H9 (cell line): ENCODE measurements around the gene PROX2. TPM values are rescaled to one million over a fixed set of nuclear protein-coding genes. Genes with fewer than 3 reads are reported as not detected.

Experiments used
- DNase-seq: peaks from one replicate; pipeline ENCODE4 v3.0.0-alpha.2; 2017
- H2AFZ ChIP-seq: one replicate; pipeline ENCODE4 v1.6.1; 2013; ENCODE audit warnings: mild to moderate bottlenecking, low read length, control low read depth, moderate library complexity
- H2AK5ac ChIP-seq: 2 replicates; pipeline ENCODE4 v1.6.1; 2013; ENCODE audit warnings: low read length, control low read depth, mixed read lengths; ENCODE audit not compliant: insufficient read length
- H2BK120ac ChIP-seq: one replicate; pipeline ENCODE4 v1.6.1; 2013; ENCODE audit warnings: low read depth, mild to moderate bottlenecking, low read length, control low read depth, inconsistent platforms; ENCODE audit not compliant: poor library complexity, severe bottlenecking
- H2BK12ac ChIP-seq: 2 replicates; pipeline ENCODE4 v1.6.1; 2013; ENCODE audit warnings: low read length, control low read depth, mixed read lengths, low read depth; ENCODE audit not compliant: insufficient read length
- H2BK15ac ChIP-seq: 2 replicates; pipeline ENCODE4 v1.6.1; 2013; ENCODE audit warnings: low read depth, low read length, control low read depth
- H2BK20ac ChIP-seq: one replicate; pipeline ENCODE4 v1.6.1; 2013; ENCODE audit warnings: low read depth, mild to moderate bottlenecking, low read length, control low read depth, inconsistent platforms; ENCODE audit not compliant: poor library complexity, severe bottlenecking
- H2BK5ac ChIP-seq: 2 replicates; pipeline ENCODE4 v1.6.1; 2013; ENCODE audit warnings: low read length, control low read depth, mixed read lengths; ENCODE audit not compliant: insufficient read length
- H3K14ac ChIP-seq: 2 replicates; pipeline ENCODE4 v1.6.1; 2013; ENCODE audit warnings: low read length, control low read depth; ENCODE audit not compliant: insufficient read depth
- H3K18ac ChIP-seq: 2 replicates; pipeline ENCODE4 v1.6.1; 2013; ENCODE audit warnings: low read depth, mild to moderate bottlenecking, mixed read lengths, low read length, control low read depth; ENCODE audit not compliant: insufficient read length
- H3K23ac ChIP-seq: 2 replicates; pipeline ENCODE4 v1.6.1; 2013; ENCODE audit warnings: low read length, control low read depth, mixed read lengths, low read depth; ENCODE audit not compliant: insufficient read length
- H3K23me2 ChIP-seq: 2 replicates; pipeline ENCODE4 v1.6.1; 2013; ENCODE audit warnings: low read depth, mild to moderate bottlenecking, mixed read lengths, low read length, control low read depth; ENCODE audit not compliant: insufficient read length, poor library complexity, severe bottlenecking
- H3K27ac ChIP-seq: 2 replicates; pipeline ENCODE4 v1.5.1; 2013; ENCODE audit warnings: low read length, control low read depth, mixed read lengths, low read depth; ENCODE audit not compliant: insufficient read length
- H3K27me3 ChIP-seq: 2 replicates; pipeline ENCODE4 v1.6.1; 2013; ENCODE audit warnings: low read length, control low read depth, inconsistent platforms; ENCODE audit not compliant: insufficient read depth
- H3K4ac ChIP-seq: 2 replicates; pipeline ENCODE4 v1.6.1; 2013; ENCODE audit warnings: low read depth, mild to moderate bottlenecking, control low read depth, inconsistent platforms, low read length, moderate library complexity
- H3K4me1 ChIP-seq: 2 replicates; pipeline ENCODE4 v1.6.1; 2013; ENCODE audit warnings: low read length, control low read depth, inconsistent platforms; ENCODE audit not compliant: insufficient read depth
- H3K4me2 ChIP-seq: 2 replicates; pipeline ENCODE4 v1.6.1; 2013; ENCODE audit warnings: low read length, control low read depth, mixed read lengths; ENCODE audit not compliant: insufficient read length, insufficient read depth
- H3K56ac ChIP-seq: 2 replicates; pipeline ENCODE4 v1.6.1; 2013; ENCODE audit warnings: low read depth, mild to moderate bottlenecking, mixed read lengths, low read length, control low read depth; ENCODE audit not compliant: insufficient read length
- H3K79me1 ChIP-seq: 2 replicates; pipeline ENCODE4 v1.6.1; 2013; ENCODE audit warnings: low read depth, mild to moderate bottlenecking, moderate library complexity, low read length, control low read depth, inconsistent platforms; ENCODE audit not compliant: insufficient read depth, poor library complexity, severe bottlenecking
- H3K79me2 ChIP-seq: 2 replicates; pipeline ENCODE4 v1.6.1; 2013; ENCODE audit warnings: low read length, control low read depth, inconsistent platforms; ENCODE audit not compliant: insufficient read depth
- H3K9ac ChIP-seq: 2 replicates; pipeline ENCODE4 v1.6.1; 2013; ENCODE audit warnings: low read length, control low read depth, mixed read lengths; ENCODE audit not compliant: insufficient read length; ENCODE audit errors: extremely low read depth
- H3K9me3 ChIP-seq: one replicate; pipeline ENCODE4 v1.6.1; 2013; ENCODE audit warnings: low read depth, low read length, inconsistent platforms; ENCODE audit not compliant: control insufficient read depth
- H3T11ph ChIP-seq: one replicate; pipeline ENCODE4 v1.6.1; 2013; ENCODE audit warnings: mild to moderate bottlenecking, low read length, control low read depth, inconsistent platforms
- H4K20me1 ChIP-seq: one replicate; pipeline ENCODE4 v1.6.1; 2013; ENCODE audit not compliant: control insufficient read depth, insufficient read length, insufficient read depth
- H4K5ac ChIP-seq: 2 replicates; pipeline ENCODE4 v1.6.1; 2013; ENCODE audit warnings: low read depth, mild to moderate bottlenecking, mixed read lengths, low read length, control low read depth; ENCODE audit not compliant: insufficient read length
- H4K8ac ChIP-seq: replicated peaks from 2 replicates; pipeline ENCODE4 v1.6.1; 2013; ENCODE audit warnings: low read length, control low read depth, mixed read lengths, low read depth; ENCODE audit not compliant: insufficient read length
- H4K91ac ChIP-seq: 2 replicates; pipeline ENCODE4 v1.6.1; 2013; ENCODE audit warnings: low read depth, mild to moderate bottlenecking, moderate library complexity, mixed read lengths, low read length, control low read depth; ENCODE audit not compliant: insufficient read length
- H3K27ac Mint-ChIP-seq, 3 experiments: 2 replicates in 2 of 3; 3 replicates in 1 of 3; pipeline ENCODE4 v1.8.0; 2020 to 2021; ENCODE audit warnings: mixed read lengths in 3 of 3, mild to moderate bottlenecking in 1 of 3, moderate library complexity in 1 of 3
- H3K27me3 Mint-ChIP-seq: 2 replicates; pipeline ENCODE4 v1.8.0; 2021; ENCODE audit warnings: low read depth, mild to moderate bottlenecking, moderate library complexity, mixed read lengths
- H3K36me3 Mint-ChIP-seq, 3 experiments: 2 replicates in 2 of 3; 3 replicates in 1 of 3; pipeline ENCODE4 v1.8.0; 2020 to 2021; ENCODE audit warnings: low read depth in 3 of 3, mixed read lengths in 3 of 3; ENCODE audit not compliant: insufficient read depth in 1 of 3
- H3K4me1 Mint-ChIP-seq, 2 experiments: 2 replicates each; pipeline ENCODE4 v1.8.0; 2020; ENCODE audit warnings: mixed read lengths in 2 of 2
- H3K4me3 Mint-ChIP-seq, 2 experiments: 2 replicates in 1 of 2; 3 replicates in 1 of 2; pipeline ENCODE4 v1.8.0; 2020 to 2021; ENCODE audit warnings: mild to moderate bottlenecking in 2 of 2, mixed read lengths in 2 of 2, moderate library complexity in 1 of 2
- H3K9me3 Mint-ChIP-seq, 2 experiments: 2 replicates in 1 of 2; 3 replicates in 1 of 2; pipeline ENCODE4 v1.8.0; 2020; ENCODE audit warnings: mild to moderate bottlenecking in 2 of 2, mixed read lengths in 2 of 2, moderate library complexity in 1 of 2
- WGBS: extraction: QIAGEN DNeasy Blood & Tissue Kit; methylation state at CpG from one replicate; pipeline ENCODE4 v1.1.7; 2013; ENCODE audit warnings: missing lambda C conversion rate, low lambda C conversion rate, mixed read lengths; ENCODE audit not compliant: insufficient read length; ENCODE audit errors: extremely low coverage; 5-methylcytosine and 5-hydroxymethylcytosine counted together
- total RNA-seq: library from RNA; stranded (reverse); gene quantifications from 2 replicates; pipeline ENCODE4 v1.2.1, GENCODE V29; 2021
- TF ChIP-seq, protein P1 (sequence below): fragments of 200-600 bp; sonication (generic); conservative IDR thresholded peaks from 3 replicates; pipeline ENCODE4 v1.8.0; 2021; ENCODE audit warnings: antibody characterized with exemption, mild to moderate bottlenecking

Gene PROX2
- total RNA-seq, 1 experiment from 2014 or later: not detected

DNA sequence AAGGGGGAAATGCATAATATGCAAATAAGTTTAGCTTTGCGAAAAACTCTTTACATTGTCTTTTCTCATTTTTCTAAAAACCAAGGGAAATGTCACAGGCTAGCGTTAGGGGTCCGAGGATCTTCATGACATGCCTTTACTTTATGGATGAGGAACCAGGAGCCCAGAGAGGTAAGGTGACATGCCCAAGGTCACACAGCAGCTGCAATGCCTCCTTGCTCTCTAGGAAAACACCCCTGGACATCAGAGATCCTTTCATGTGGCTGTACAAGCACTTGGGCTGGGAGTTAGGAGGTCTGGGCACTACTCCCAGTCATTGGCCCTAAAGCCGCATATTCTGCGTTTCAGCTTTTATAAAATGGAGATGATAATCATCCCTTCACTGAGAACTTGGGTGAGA lies 741 bp downstream of the PROX2 start:
- H3K23ac ChIP-seq: no peak overlapping the region
- no peaks in the 10 kb centered on the region for H3K4me1 ChIP-seq
- no peaks in the 10 kb centered on the region for H3K23me2 ChIP-seq
- H3K56ac ChIP-seq: no peak overlapping the region
- H3K27ac Mint-ChIP-seq: peak overlapping the region in 1 of 3 experiments; percentile 56; a peak in 1 of 7 replicates
- H2BK5ac ChIP-seq: no peak overlapping the region
- H3K27ac ChIP-seq: no peak overlapping the region
- H3K4me1 Mint-ChIP-seq: peaks cover 10 to 19% of the 10 kb centered on the region in 2 experiments
- no peak overlapping the region for H2BK20ac ChIP-seq
- no peaks in the 10 kb centered on the region for H3K9me3 Mint-ChIP-seq
- no peak overlapping the region for H2BK12ac ChIP-seq
- H2AK5ac ChIP-seq: no peak overlapping the region
- TF ChIP-seq, protein P1, sequence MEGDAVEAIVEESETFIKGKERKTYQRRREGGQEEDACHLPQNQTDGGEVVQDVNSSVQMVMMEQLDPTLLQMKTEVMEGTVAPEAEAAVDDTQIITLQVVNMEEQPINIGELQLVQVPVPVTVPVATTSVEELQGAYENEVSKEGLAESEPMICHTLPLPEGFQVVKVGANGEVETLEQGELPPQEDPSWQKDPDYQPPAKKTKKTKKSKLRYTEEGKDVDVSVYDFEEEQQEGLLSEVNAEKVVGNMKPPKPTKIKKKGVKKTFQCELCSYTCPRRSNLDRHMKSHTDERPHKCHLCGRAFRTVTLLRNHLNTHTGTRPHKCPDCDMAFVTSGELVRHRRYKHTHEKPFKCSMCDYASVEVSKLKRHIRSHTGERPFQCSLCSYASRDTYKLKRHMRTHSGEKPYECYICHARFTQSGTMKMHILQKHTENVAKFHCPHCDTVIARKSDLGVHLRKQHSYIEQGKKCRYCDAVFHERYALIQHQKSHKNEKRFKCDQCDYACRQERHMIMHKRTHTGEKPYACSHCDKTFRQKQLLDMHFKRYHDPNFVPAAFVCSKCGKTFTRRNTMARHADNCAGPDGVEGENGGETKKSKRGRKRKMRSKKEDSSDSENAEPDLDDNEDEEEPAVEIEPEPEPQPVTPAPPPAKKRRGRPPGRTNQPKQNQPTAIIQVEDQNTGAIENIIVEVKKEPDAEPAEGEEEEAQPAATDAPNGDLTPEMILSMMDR: no peak
- no peak overlapping the region for H3K4me3 Mint-ChIP-seq
- no peak overlapping the region for H4K91ac ChIP-seq
- no peak overlapping the region for H3K18ac ChIP-seq
- no peak overlapping the region for H3T11ph ChIP-seq
- no peaks in the 10 kb centered on the region for H3K9me3 ChIP-seq
- H3K36me3 Mint-ChIP-seq: no peaks in the 10 kb centered on the region
- no peaks in the 10 kb centered on the region for H3K79me2 ChIP-seq
- no peak overlapping the region for H3K14ac ChIP-seq
- H4K8ac ChIP-seq: no peak overlapping the region
- no peak overlapping the region for H3K9ac ChIP-seq
- H3K27me3 ChIP-seq: no peaks in the 10 kb centered on the region
- H3K4me2 ChIP-seq: no peak overlapping the region
- H4K20me1 ChIP-seq: no peaks in the 10 kb centered on the region
- H3K4ac ChIP-seq: no peak overlapping the region
- DNase-seq: no peak
- WGBS: no CpG with 5 or more reads among the region's 5 CpGs
- no peaks in the 10 kb centered on the region for H3K79me1 ChIP-seq
- H3K27me3 Mint-ChIP-seq: no peaks in the 10 kb centered on the region
- no peak overlapping the region for H2AFZ ChIP-seq
- no peak overlapping the region for H2BK15ac ChIP-seq
- no peak overlapping the region for H4K5ac ChIP-seq
- no peak overlapping the region for H2BK120ac ChIP-seq
